Fibroblast of skin of left quadriceps (primary cell): ENCODE measurements around the gene C1orf167.

Experiments
- DNase-seq, 2 experiments: peaks; one replicate each; pipeline ENCODE4 v3.0.0-alpha.2; 2013; ENCODE audit warnings: low read depth in 2 of 2

Gene C1orf167, protein sequence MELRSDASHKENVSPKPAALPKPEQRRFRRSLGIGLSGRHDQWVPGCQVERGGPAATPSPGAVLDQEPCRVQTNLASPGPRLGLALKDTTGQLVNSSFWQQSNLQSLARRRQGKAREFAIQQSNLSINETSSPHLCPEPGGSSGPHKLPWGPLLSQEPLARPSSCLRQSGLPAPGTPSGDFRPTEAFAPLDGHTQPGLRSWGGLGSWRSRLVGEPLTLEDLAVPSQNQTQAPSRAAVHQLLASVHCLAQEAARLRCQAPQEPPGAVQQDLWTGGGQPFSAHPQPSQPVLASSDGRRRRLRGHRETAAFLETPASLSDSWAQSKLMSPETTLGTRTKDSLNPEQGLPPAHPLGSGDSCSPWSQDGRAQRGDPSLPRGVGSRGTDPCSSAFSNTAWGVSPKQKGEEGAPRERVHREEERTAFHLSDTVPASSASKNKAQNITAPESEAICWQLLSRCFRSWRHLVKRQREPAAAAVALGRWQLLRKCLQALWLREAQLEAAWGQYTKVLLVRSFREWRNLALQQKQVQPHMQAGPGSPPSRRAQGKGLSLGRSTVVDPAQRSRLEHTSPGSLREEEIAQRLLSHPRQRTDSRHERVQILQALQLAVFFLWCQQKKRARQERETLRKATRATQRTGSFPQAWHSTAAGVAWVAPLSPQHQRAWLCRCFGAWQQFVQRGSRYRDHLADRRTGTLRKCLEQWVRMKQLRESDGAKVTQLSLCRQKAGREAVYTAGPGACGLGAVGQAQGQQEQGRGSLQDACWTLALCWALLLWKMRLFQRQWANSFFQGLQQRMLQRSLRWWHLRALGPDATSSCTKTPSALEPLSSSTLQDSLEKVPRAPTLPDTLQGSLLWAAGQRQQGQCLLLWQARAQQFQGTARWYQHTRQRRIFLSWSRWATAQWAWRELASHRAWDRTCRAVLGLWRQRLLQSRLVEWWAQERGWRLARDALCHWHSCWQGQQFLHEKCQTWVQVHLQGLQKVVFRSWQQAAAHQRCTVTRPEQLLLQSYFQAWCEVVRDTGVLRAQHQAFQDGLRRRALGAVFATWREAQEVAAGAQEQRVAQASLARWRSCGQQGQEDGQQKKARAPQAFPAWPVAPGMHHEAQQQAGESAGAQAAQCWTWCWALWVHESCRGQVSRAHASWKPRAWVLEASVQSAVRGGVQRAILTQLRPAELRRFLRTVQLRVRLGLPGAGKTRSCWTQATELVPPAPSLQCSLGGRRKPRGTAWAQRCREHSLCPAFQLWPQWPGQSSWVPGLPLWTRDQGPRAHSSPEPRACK (N-terminal part only)

DNA sequence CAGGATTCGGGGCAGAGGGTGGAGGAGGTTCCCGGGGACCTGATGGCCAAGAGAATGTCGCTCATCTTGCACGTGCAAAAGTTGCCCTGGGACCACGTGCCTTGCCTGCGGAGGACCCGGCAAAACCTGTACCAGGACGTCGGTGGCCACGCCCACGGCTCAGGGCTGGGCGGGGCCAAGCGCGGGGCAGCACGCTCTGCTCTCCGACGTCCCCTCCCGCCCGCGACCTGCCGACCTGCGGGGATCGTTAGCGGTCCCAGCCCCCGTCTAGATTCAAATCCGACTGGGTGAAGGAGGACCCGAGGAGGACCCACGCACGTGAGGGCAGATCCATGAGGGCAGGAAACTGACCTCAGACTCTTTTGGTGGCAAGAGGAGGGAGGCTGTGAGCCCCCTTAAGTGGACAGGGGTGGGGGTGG, at the start of gene C1orf167:
Gene C1orf167 (plus strand): TSS at position 206 of the 419 bp plus-strand sequence. CDS start 2,208 bp downstream, outside the sequence.
- no peak for DNase-seq

DNA sequence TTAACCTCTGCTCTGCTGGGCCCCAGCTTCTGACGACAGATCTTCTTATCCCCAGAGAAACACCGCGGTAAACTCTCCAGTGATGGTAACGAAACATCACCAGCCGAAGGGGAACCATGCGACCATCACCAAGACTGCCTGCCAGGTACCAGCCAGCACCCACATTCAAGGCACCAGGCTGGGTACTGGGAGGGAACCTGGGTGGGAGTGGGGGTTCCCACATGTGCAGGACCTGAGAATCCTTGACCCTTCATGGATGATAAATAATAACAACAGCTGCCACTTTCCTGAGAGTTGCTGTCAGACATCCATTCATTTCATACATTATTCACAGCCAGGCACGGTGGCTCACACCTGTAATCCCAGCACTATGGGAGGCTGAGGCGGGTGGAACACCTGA, 49.7 kb upstream of the C1orf167 start:
- no peak for DNase-seq

GRCh38 chr1:11713095-11713494, 48.9 kb upstream of the C1orf167 start:
- no peak for DNase-seq

DNA sequence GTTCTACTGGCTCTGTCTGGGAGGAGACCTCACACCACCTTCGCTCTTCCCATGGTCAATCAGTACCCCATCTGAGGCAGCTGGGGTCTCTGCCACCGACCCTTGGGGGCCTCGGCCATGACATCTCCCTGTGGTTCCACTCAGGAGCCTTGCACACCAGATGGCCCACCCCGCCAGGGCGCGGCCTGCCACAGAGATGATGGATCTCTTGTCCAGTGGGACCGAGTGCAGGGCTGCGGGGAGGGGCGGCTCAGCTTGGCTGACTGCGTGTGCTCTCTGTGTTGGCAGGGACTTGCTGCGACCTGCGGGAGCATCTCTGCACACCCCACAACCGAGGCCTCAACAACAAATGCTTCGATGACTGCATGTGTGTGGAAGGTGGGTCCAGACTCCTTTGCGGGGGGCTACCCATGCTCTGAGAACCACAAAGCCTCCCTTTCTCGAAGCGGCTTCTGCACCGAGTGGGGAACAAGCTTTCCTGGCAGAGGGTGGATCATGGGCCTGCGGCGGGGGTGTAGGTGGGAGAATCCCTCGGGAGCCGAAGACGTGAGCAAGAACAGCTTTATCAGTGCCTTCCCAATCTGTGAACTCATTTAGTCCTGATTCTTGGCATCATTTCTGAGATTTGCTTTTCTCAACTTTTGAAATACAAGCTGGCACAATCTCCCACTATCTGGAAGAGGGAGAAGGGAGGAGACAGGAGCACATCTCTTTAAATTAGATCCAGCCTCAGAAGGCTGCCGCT, 47.0 kb upstream of the C1orf167 start:
- DNase-seq, result no peak

- DNase-seq, result peak in 1 of 2 experiments; percentile 14
These were observed 42.5 kb upstream of the C1orf167 start for GRCh38 chr1:11719313-11720032.

- no peak for DNase-seq
These were observed 42.0 kb upstream of the C1orf167 start for GRCh38 chr1:11720033-11720376.

DNA sequence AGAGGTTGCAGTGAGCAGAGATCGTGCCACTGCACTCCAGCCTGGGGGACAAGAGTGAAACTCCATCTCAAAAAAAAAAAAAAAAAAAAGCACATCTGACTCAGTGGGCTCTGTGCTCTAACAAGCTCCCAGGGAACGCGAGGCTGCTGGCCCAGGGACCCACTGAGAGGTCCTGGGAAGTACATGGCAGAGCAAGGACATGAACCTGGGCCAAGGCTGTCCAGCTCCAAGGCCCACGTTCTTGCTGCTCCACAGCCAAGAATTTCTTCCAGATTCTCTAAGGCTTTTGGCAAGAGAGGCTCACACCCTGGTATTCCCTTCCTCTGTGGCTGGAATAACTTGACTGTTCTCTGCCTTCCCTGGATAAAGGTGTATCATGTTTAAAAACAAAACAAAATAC, 41.5 kb upstream of the C1orf167 start:
- no peak for DNase-seq

DNA sequence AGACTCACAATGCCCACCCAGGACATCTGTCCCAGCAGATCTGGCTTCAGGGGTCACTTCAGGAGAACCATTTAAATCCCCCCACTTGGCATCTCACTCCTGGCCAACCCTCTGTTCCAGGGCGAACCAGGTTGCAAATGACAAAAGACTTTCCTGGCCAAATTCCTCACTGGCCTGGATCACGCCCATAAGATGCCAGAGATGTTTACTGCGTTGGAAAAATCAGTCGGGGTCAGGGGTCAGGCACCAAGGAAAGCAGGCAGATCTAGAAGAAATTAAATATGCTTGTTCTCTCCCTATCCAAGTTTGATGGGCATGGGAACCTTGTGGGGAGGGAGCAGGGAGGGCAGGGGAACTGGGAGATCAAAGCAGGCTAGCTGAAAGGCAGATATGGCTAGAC, 40.7 kb upstream of the C1orf167 start:
- no peak for DNase-seq

DNA sequence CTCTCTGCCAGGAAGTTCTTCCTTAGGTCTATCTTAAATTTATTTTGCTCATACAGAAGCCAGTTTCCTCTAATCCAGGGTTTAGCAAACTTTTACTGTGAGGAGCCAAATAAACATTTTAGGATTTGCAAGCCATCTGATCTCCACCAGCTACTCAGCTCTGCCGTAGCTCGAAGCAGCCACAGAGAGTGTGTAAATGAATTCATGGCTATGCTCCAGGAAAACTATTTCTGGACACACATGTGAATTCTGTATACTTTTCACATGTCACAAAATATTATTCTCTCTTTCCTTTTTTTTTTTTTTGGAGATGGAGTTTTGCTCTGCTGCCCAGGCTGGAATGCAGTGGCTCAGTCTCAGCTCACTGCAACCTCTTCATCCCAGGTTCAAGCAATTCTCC, 39.5 kb upstream of the C1orf167 start:
- no peak for DNase-seq

GRCh38 chr1:11725616-11726015, 36.4 kb upstream of the C1orf167 start:
- no peak for DNase-seq

GRCh38 chr1:11727119-11727518, 34.9 kb upstream of the C1orf167 start:
- no peak for DNase-seq

- no peak for DNase-seq
These were observed 33.7 kb upstream of the C1orf167 start for GRCh38 chr1:11728126-11728806.

DNA sequence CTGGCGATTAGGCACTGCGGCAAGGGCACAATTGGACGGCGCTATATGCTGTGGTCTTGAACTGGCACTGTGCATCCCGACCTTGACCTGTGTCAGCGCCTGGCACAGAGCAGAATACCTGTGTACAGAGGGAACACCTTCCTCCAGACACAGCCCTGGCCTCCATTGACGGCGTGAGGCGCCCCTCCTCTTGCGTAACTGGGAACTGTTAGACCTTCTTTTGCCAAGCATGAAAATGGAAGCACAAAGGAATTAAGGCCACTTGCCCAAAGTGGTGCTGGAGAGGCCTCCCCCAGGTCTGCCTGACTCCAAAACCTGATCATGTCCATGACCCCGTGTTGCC, 32.9 kb upstream of the C1orf167 start:
- DNase-seq, result no peak

DNA sequence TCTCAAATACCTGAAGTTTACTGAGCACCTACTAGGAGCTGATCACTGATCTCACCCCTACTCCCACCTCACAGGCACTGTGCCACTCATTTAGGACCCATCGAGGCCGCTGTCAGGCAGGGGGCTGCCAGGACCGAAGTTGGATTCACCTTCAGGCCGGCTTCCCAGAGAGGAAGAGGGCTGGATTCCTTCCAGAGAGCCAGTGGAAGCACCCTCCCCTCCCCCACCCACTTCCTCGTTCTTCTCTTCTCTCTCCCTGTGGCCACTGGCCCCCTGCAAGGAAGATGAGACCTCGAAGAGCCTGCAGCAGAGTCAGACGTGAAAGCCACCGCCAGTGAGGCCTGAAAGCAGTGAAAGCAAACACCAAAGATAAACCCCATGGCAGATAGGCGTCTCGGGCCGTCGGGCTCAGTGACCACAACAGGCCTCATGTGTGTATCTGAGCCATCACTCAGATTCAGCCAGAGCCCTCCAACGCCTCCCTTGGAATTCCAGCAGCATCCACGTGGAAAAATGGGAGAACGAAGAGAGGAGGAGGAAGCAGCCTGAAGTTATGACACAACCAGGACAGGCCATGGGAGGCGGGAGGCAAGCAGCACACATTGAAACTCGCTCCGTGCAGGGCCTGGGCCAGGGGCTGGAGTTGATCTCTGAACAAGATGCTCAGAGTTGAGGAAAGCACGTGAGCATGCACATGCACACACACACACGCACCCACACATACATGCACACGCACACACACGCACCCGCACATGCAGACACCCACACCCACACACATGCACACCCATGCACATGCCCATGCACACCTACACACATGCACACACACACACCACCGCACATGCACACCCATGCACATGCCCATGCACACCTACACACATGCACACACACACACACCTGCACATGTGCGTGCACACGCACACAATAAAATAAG, 32.2 kb upstream of the C1orf167 start:
- DNase-seq, result no peak

- no peak for DNase-seq
These were observed 31.5 kb upstream of the C1orf167 start for GRCh38 chr1:11730429-11730891.

- no peak for DNase-seq
These were observed 30.2 kb upstream of the C1orf167 start for GRCh38 chr1:11731691-11732283.

DNA sequence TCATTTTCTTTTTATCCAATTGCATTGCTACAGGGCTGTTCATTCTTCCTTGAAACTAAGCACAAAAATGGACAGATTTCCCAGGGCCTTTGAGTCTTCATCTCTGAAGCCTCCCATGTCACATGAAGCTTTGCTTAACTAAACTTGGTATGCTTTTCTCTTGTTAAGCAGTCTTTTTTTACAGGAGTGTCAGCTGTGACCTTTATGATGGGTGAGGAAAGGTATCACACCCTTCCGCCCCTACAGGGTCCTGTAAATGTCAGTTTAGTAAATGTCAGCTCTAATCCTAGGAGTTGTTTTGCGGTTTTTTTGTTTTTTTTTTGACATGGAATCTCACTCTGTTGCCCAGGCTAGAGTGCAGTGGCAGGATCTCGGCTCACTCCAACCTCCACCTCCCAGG, 28.7 kb upstream of the C1orf167 start:
- no peak for DNase-seq

- DNase-seq, result no peak
These were observed 26.5 kb upstream of the C1orf167 start for GRCh38 chr1:11735531-11735853.
